GM23248 (cell line): Measurements from ENCODE around the gene PRKCE. TPM values are rescaled to one million over a fixed set of nuclear protein-coding genes. Genes with fewer than 3 reads are reported as not detected.
A peak's percentile ranks its signal among the peaks of the same experiment; 100 is the strongest.

ENCODE experiments used
- DNase-seq: peaks from one replicate; pipeline ENCODE4 v3.0.0-alpha.2; 2015
- H2AFZ ChIP-seq: fragments of 200-600 bp; sonication (generic); 2 replicates; pipeline ENCODE4 v1.6.1; 2016; ENCODE audit warnings: antibody characterized with exemption
- H3F3A ChIP-seq: fragments of 200-600 bp; sonication (generic); 2 replicates; pipeline ENCODE4 v1.6.1; 2016; ENCODE audit warnings: mild to moderate bottlenecking, antibody characterized with exemption, mixed run types; ENCODE audit not compliant: insufficient read depth
- H3K27ac ChIP-seq: fragments of 200-600 bp; sonication (generic); 2 replicates; pipeline ENCODE4 v1.5.1; 2016; ENCODE audit warnings: mild to moderate bottlenecking
- H3K27me3 ChIP-seq: fragments of 200-600 bp; sonication (generic); replicated peaks from 2 replicates; pipeline ENCODE4 v1.6.1; 2016; ENCODE audit warnings: mild to moderate bottlenecking; ENCODE audit not compliant: insufficient read depth
- H3K36me3 ChIP-seq: fragments of 200-600 bp; sonication (generic); 2 replicates; pipeline ENCODE4 v1.6.1; 2016; ENCODE audit warnings: low read depth, mild to moderate bottlenecking
- H3K4me1 ChIP-seq: fragments of 200-600 bp; sonication (generic); 2 replicates; pipeline ENCODE4 v1.6.1; 2016; ENCODE audit warnings: mild to moderate bottlenecking; ENCODE audit not compliant: insufficient read depth
- H3K4me2 ChIP-seq: fragments of 200-600 bp; sonication (generic); one replicate; pipeline ENCODE4 v1.6.1; 2016; ENCODE audit warnings: mild to moderate bottlenecking; ENCODE audit not compliant: unreplicated experiment
- H3K4me3 ChIP-seq: fragments of 200-600 bp; sonication (generic); 2 replicates; pipeline ENCODE4 v1.5.1; 2016; ENCODE audit warnings: mild to moderate bottlenecking
- H3K79me2 ChIP-seq: fragments of 200-600 bp; sonication (generic); 2 replicates; pipeline ENCODE4 v1.6.1; 2016; ENCODE audit warnings: mild to moderate bottlenecking; ENCODE audit not compliant: insufficient read depth
- H3K9ac ChIP-seq: fragments of 200-600 bp; sonication (generic); 2 replicates; pipeline ENCODE4 v1.6.1; 2016; ENCODE audit warnings: mild to moderate bottlenecking
- H3K9me2 ChIP-seq: fragments of 200-600 bp; sonication (generic); 2 replicates; pipeline ENCODE4 v1.6.1; 2016; ENCODE audit warnings: mixed run types, mild to moderate bottlenecking, moderate library complexity; ENCODE audit not compliant: insufficient read depth
- H3K9me3 ChIP-seq: fragments of 200-600 bp; sonication (generic); one replicate; pipeline ENCODE4 v1.6.1; 2017; ENCODE audit warnings: low read depth
- H4K20me1 ChIP-seq: fragments of 200-600 bp; sonication (generic); 2 replicates; pipeline ENCODE4 v1.6.0; 2016; ENCODE audit not compliant: insufficient read depth
- EZH2 ChIP-seq: fragments of 200-600 bp; sonication (generic); IDR thresholded peaks from 2 replicates; pipeline ENCODE4 v1.6.1; 2018; ENCODE audit warnings: antibody characterized with exemption, mild to moderate bottlenecking; ENCODE audit not compliant: insufficient read depth, poor library complexity, severe bottlenecking
- EZH2phosphoT487 ChIP-seq: fragments of 200-600 bp; sonication (generic); IDR thresholded peaks from 2 replicates; pipeline ENCODE4 v1.6.1; 2018; ENCODE audit warnings: antibody characterized with exemption, moderate library complexity, mild to moderate bottlenecking, low read depth; ENCODE audit not compliant: insufficient read depth
- WGBS, 2 experiments: methylation state at CpG; one replicate each; pipeline ENCODE4 v1.1.6; 2015 to 2017; ENCODE audit warnings: low lambda C conversion rate in 2 of 2, low coverage in 1 of 2; ENCODE audit errors: missing lambda C conversion rate in 2 of 2; 5-methylcytosine and 5-hydroxymethylcytosine counted together
- in situ Hi-C: fragments of 300-500 bp; cut with MboI; formaldehyde crosslinking; loops from 2 replicates; pipeline ENCODE4 v1.15.0; 2020
- polyA plus RNA-seq: library from polyadenylated mRNA; unstranded; fragments of >200 nt; fragmentation: Nextera tagmentation; extraction: Ambion mirVana; gene quantifications from 2 replicates; pipeline ENCODE4 v1.2.1, GENCODE V29; 2016
- total RNA-seq: library from RNA; depleted of rRNA; stranded (reverse); fragments of >200 nt; shearing (Covaris generic); gene quantifications from 2 replicates; pipeline ENCODE4 v1.2.3, GENCODE V29; 2014

The PRKCE gene
- total and polyA plus RNA-seq, 2 experiments from 2014 or later: 5.9 to 7.0 TPM

GRCh38 chr2:46174345-46175170 lies 523.1 kb downstream of the PRKCE start:
- H3K4me2 ChIP-seq: no peak overlapping the region
- no peak overlapping the region for H3K27ac ChIP-seq
- H3K4me3 ChIP-seq: no peak overlapping the region
- H2AFZ ChIP-seq: no peak overlapping the region
- no peaks in the 10 kb centered on the region for H4K20me1 ChIP-seq
- 83 to 86% methylated on average over 14 of the region's 14 CpGs for WGBS, 2 experiments
- H3F3A ChIP-seq: peaks cover 15% of the 10 kb centered on the region
- H3K36me3 ChIP-seq: no peaks in the 10 kb centered on the region
- in situ Hi-C loops: no loop called here
- no peak overlapping the region for H3K9ac ChIP-seq
- DNase-seq: no peak
- H3K9me3 ChIP-seq: no peaks in the 10 kb centered on the region
- H3K79me2 ChIP-seq: no peaks in the 10 kb centered on the region
- TF ChIP-seq EZH2 (no peak), EZH2phosphoT487 (no peak)
- H3K4me1 ChIP-seq: peaks cover 26% of the 10 kb centered on the region
- H3K27me3 ChIP-seq: no peaks in the 10 kb centered on the region
- H3K9me2 ChIP-seq: no peaks in the 10 kb centered on the region

GRCh38 chr2:46175419-46175818 lies 523.9 kb downstream of the PRKCE start:
- no peak overlapping the region for H3K9ac ChIP-seq
- TF ChIP-seq EZH2phosphoT487 (no peak), EZH2 (no peak)
- H3K4me1 ChIP-seq: peaks cover 29% of the 10 kb centered on the region
- WGBS, 2 experiments: 96 to 98% methylated on average over 4 of the region's 4 CpGs
- H3K4me3 ChIP-seq: no peak overlapping the region
- H3K36me3 ChIP-seq: no peaks in the 10 kb centered on the region
- no peak overlapping the region for H3K27ac ChIP-seq
- H3K9me3 ChIP-seq: no peaks in the 10 kb centered on the region
- peak; percentile 34 for DNase-seq
- no peaks in the 10 kb centered on the region for H4K20me1 ChIP-seq
- H2AFZ ChIP-seq: no peak overlapping the region
- no peak overlapping the region for H3K4me2 ChIP-seq
- no peaks in the 10 kb centered on the region for H3K79me2 ChIP-seq
- H3K9me2 ChIP-seq: no peaks in the 10 kb centered on the region
- in situ Hi-C loops: no loop called here
- H3K27me3 ChIP-seq: no peaks in the 10 kb centered on the region
- H3F3A ChIP-seq: peaks cover 18% of the 10 kb centered on the region

DNA sequence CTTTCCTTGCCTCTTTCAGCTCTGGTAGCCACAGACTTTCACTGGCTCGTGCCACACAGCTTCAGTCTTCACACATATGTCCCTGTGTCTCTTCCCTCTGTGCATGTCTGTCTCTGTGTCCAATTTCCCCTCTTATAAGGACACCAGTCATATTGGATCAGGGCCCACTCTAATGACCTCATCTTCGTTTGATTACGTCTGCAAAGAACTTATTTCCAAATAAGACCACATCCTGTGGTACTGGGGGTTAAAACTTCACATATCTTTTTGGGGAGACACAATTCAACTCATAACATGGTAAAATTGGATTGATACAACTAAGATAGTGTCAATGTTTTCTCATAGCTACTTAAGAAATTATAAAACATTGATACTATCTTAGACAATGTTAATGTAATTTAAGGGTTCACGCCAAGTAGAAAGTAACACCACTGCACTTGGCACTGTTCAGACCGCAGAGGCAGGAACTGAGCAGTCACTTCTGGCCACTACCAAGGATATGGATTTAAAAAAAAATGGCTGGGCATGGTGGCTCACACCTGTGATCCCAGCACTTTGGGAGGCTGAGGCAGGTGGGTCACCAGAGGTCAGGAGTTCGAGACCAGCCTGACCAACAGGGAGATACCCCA lies 526.1 kb downstream of the PRKCE start:
- 91 to 92% methylated on average over 6 of the region's 6 CpGs for WGBS, 2 experiments
- in situ Hi-C loops: no loop called here
- DNase-seq: no peak

GRCh38 chr2:46179037-46179621 lies 527.7 kb downstream of the PRKCE start:
- Histone ChIP-seq H3K27me3 (no peaks in the 10 kb centered on the region), H3F3A (peaks cover 13% of the 10 kb centered on the region), H3K4me1 (peaks cover 17% of the 10 kb centered on the region), H3K79me2 (no peaks in the 10 kb centered on the region), H3K9me2 (no peaks in the 10 kb centered on the region), H3K4me2 (peak overlapping the region; percentile 37), H4K20me1 (no peaks in the 10 kb centered on the region), H3K9me3 (no peaks in the 10 kb centered on the region), H3K27ac (peak overlapping the region; percentile 88), H3K9ac (peak overlapping the region; percentile 72), H3K4me3 (no peak overlapping the region), H3K36me3 (no peaks in the 10 kb centered on the region), H2AFZ (peak overlapping the region; percentile 41)
- DNase-seq: peak; percentile 97
- 31 to 34% methylated on average over 6 of the region's 6 CpGs for WGBS, 2 experiments
- in situ Hi-C loops: no loop called here
- TF ChIP-seq EZH2 (no peak), EZH2phosphoT487 (no peak)

More for the DNA sequence above, 526.1 kb downstream of the PRKCE start:
- H4K20me1 ChIP-seq: no peaks in the 10 kb centered on the region
- H3K9me3 ChIP-seq: no peaks in the 10 kb centered on the region
- H3K9ac ChIP-seq: no peak overlapping the region
- H3F3A ChIP-seq: peaks cover 13% of the 10 kb centered on the region
- no peaks in the 10 kb centered on the region for H3K36me3 ChIP-seq
- H2AFZ ChIP-seq: no peak overlapping the region
- H3K79me2 ChIP-seq: no peaks in the 10 kb centered on the region
- no peak overlapping the region for H3K27ac ChIP-seq
- TF ChIP-seq EZH2 (no peak), EZH2phosphoT487 (no peak)
- no peak overlapping the region for H3K4me3 ChIP-seq
- H3K27me3 ChIP-seq: no peaks in the 10 kb centered on the region
- no peak overlapping the region for H3K4me2 ChIP-seq
- H3K9me2 ChIP-seq: no peaks in the 10 kb centered on the region
- H3K4me1 ChIP-seq: peaks cover 17% of the 10 kb centered on the region
